GM19043 (cell line): ENCODE measurements around the gene LRMDA.

Experiments
- ATAC-seq: cut with Tn5 transposase; IDR thresholded peaks from one replicate; pipeline ENCODE4 v1.9.1; 2021; ENCODE audit warnings: low read depth; ENCODE audit not compliant: unreplicated experiment

Gene LRMDA

DNA sequence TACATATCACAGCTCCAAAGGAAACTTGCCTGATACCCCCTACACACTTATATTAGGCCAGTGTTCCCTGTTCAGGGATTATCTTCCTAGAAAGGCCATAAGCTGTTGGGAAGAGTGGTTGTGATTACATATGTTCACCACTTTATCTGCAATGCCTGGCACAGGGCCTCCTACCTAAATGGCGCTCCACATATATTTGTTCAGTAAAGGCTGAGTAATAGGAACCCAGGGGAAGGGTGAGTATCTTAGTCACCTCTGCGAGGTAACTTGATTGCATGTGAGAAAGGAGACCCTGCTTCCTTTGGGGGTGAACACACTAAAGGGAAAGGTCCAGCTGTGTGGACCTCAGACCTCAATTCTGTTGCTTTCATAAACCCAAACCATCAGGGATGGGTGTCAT is 896.0 kb downstream of the LRMDA start:
- no peak for ATAC-seq

- no peak for ATAC-seq
These were observed 896.9 kb downstream of the LRMDA start for GRCh38 chr10:76328348-76328747.

- ATAC-seq: no peak
These were observed 898.6 kb downstream of the LRMDA start for GRCh38 chr10:76329891-76330575.

GRCh38 chr10:76331742-76332141 is 900.3 kb downstream of the LRMDA start:
- no peak for ATAC-seq

DNA sequence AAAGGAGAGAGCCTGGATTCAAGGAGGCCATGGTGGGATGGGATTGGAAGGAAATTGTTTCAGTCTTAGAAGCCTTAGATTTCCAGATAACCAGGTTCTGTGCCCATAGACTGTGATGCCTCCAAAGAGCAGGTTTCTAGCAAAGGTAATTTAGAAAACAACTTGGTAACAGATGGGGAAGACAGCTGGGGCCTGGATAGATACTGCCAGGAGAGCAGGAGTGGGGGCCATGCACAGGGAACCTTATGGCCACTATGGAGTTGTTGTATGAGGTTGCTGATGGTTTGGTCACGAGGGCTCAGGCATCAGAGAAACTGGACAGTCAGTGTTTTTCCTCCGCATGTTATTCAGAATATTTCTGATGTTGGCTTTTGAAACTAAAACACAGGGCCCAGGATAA is 901.9 kb downstream of the LRMDA start:
- no peak for ATAC-seq

GRCh38 chr10:76333796-76334195 is 902.4 kb downstream of the LRMDA start:
- no peak for ATAC-seq

- ATAC-seq: no peak
These were observed 902.8 kb downstream of the LRMDA start for GRCh38 chr10:76334255-76334654.

- no peak for ATAC-seq
These were observed 905.0 kb downstream of the LRMDA start for GRCh38 chr10:76336213-76336963.

DNA sequence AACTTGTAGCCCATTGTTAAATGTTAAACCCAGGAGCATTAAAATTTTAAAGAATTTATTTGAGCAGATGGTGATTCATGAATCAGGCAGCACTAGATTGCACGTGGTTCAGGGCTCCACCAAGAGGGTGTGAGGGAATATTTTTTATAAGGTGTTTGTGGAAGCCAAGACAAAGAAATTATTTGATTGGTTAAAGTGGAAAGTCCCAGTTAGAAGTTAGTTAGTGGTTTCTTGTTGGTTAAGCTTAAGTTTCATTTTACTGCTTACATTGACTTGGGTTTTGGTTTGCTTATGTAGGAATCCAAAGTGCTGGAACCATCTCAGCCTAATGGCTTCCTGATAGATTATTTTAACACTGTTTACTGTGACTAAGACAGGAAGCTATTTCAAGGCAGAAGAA is 906.2 kb downstream of the LRMDA start:
- no peak for ATAC-seq

- ATAC-seq: no peak
These were observed 906.8 kb downstream of the LRMDA start for GRCh38 chr10:76338187-76338586.

DNA sequence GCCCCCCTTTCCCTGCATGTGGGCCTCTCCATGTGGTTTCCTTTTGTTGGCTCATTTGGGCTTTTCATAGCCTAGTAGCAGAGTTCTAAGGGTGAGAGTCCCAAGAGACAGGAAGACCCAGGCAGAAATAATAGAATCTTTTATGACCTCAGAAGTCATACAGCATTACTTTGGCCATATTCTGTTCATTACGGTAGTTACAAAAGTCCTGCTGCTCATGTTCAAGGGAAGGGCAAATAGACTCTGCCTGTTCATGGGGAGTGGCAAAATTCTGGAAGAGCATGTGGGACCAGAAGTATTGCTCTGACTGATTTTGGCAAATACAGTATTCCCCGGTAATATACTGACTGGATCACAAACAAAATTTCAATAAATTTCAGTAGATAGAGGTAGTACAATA is 910.3 kb downstream of the LRMDA start:
- ATAC-seq: no peak

GRCh38 chr10:76342996-76343395 is 911.6 kb downstream of the LRMDA start:
- ATAC-seq: no peak

- ATAC-seq: no peak
These were observed 916.4 kb downstream of the LRMDA start for GRCh38 chr10:76347832-76348231.

DNA sequence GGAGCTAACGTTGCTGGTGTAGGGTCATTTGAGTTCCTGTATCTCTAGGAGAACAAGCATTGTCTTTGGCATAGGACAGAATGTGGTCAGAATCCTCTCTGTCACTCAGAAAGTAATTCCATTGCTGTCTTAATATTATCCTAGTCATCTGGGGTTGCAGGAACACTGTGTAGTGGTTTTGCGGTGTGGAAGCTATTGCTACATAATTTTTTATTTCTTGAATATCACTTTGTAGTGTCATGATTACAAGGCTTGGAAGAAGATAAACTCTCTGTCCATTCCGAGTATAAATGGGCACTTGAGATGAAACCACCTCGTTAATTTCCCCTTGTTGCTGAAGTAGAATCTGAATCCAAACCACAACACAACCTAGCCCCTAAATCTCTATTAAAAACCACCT is 919.2 kb downstream of the LRMDA start:
- no peak for ATAC-seq

- ATAC-seq: no peak
These were observed 920.9 kb downstream of the LRMDA start for GRCh38 chr10:76352300-76352699.

- no peak for ATAC-seq
These were observed 921.9 kb downstream of the LRMDA start for GRCh38 chr10:76353237-76353851.

DNA sequence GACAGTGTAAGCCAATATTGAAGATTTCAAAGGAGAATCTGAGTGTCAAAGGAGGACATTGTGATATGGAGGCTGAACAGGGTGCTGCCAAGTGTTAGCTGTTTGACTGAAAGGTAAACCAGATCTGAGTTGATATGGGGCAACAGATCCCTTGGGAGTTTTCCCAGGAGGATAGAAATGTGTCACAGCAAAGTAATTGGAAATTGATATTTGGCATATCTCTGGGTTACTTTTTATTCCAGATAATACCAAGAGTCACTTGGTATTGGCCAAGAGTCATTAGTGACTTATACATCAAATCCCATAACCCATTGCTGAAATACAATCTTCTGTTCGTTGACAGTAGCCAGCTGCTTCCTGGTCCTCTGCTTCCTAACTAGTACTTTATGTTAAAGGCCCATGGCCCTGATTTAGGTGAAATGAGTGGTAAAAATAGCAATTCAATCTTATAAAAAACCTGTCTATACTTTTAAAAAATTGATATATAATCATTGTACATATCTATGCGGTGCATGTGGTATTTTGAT is 922.9 kb downstream of the LRMDA start:
- ATAC-seq: no peak

GRCh38 chr10:76354921-76355320 is 923.5 kb downstream of the LRMDA start:
- ATAC-seq: no peak

DNA sequence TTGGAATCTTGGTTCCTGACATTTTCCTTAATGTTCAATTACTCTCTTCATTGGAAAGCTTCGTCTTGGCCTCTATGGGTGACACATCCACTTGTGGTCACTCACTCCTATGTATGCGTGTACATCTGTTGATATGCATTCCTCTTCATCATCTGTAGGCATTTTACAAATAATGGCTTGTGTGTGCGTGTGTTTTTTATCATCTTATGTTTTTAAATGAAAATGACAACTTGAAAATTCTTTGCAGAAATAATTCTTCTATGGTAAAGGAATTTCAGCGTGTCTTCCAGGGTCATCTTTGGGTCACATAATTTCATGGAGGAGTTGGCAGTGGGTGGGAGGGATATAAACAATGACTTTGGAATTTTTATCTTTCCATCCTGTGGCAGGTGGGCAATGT is 925.1 kb downstream of the LRMDA start:
- ATAC-seq: no peak

DNA sequence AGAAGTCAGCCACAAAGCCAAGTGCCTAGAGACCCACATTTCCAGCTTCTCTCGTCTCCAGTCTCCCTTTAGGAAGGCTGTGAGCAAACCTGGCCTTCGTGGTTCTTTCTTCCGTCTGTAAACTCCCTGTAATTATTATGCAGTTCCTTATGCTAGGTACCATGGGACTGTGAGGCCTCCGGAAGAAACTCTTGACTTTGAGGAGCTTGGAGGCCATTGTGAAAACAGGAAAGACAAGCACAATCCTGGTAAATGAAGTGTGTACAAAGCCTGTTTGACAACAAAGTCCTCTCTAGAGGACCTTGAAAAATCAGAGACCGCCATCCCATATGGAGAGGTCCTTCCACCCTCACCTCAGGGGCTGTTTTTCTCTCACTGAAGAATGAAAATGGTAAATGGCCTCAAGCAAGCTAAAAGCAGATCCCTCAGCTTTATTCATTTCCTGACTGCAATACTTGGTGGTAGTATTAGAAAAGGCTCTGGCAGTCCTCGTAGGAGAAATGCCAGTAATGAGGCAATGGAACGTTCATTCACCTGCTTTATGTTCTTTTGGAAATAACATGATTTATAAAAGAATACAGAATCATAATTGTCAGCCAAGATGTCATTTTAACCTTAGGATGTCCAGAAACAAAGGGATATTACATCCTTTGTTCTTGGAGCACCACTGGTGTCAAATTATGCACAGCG is 926.4 kb downstream of the LRMDA start:
- no peak for ATAC-seq
